SKM-1 treated with dmso at 0.1 percent for 144 hours (cell line): Measurements from ENCODE around the gene BPIFB4.

Source experiments
- DNase-seq: peaks from one replicate; lab custom pipeline; 2025; ENCODE audit not compliant: unreplicated experiment; lab: John Stamatoyannopoulos, UW

BPIFB4 gene

DNA sequence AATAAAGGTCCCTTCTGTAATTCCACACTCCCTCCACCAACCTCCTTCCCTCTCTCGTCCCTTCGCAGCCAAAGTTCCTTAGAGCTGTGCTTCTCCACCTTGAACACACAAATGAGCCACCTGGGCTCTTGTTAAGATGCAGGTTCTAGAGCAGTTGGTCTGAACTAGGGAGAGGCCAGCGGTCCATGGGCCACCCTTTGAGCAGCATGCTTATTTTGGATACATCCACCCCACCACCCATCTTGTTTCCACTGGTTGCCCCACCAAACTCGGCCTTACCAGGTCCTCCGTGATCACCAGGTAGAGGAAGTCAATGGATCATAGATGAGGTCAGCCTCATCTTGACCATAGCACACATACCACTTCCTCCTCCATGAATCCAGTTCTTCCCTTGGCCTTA is 81.2 kb downstream of the BPIFB4 start:
- no peak for DNase-seq
